Osteocyte (in vitro differentiated cells): ENCODE data around the gene CHD5. TPM values are rescaled to one million over a fixed set of nuclear protein-coding genes. Genes with fewer than 3 reads are reported as not detected.

Source experiments
- DNase-seq: peaks from one replicate; pipeline ENCODE4 v3.0.0; 2021; ENCODE audit warnings: mixed read lengths; ENCODE audit not compliant: unreplicated experiment; ENCODE audit errors: extremely low spot score
- H3K27ac Mint-ChIP-seq: one replicate; pipeline ENCODE4 v1.8.0; 2021; ENCODE audit warnings: mild to moderate bottlenecking, mixed read lengths; ENCODE audit not compliant: unreplicated experiment
- H3K27me3 Mint-ChIP-seq: one replicate; pipeline ENCODE4 v1.8.0; 2021; ENCODE audit warnings: mixed read lengths; ENCODE audit not compliant: unreplicated experiment
- H3K36me3 Mint-ChIP-seq: one replicate; pipeline ENCODE4 v1.8.0; 2021; ENCODE audit warnings: mixed read lengths; ENCODE audit not compliant: unreplicated experiment
- H3K4me1 Mint-ChIP-seq: one replicate; pipeline ENCODE4 v1.8.0; 2021; ENCODE audit warnings: mixed read lengths; ENCODE audit not compliant: unreplicated experiment
- H3K4me3 Mint-ChIP-seq: one replicate; pipeline ENCODE4 v1.8.0; 2021; ENCODE audit warnings: mild to moderate bottlenecking, moderate library complexity, mixed read lengths; ENCODE audit not compliant: unreplicated experiment
- H3K9me3 Mint-ChIP-seq: one replicate; pipeline ENCODE4 v1.8.0; 2021; ENCODE audit warnings: mixed read lengths; ENCODE audit not compliant: unreplicated experiment
- total RNA-seq: library from RNA; stranded (reverse); gene quantifications from 2 replicates; pipeline ENCODE4 v1.2.1, GENCODE V29; 2021
- TF ChIP-seq, protein P1 (sequence below): fragments of 200-600 bp; sonication (generic); IDR thresholded peaks from 2 replicates; pipeline ENCODE4 v1.5.0; 2021; ENCODE audit warnings: antibody characterized with exemption, mild to moderate bottlenecking, moderate library complexity

CHD5 gene
- total RNA-seq, 1 donor from 2014 or later: 0.43 TPM

GRCh38 chr1:6094246-6094645 is 85.9 kb downstream of the CHD5 start:
- TF ChIP-seq, protein P1, sequence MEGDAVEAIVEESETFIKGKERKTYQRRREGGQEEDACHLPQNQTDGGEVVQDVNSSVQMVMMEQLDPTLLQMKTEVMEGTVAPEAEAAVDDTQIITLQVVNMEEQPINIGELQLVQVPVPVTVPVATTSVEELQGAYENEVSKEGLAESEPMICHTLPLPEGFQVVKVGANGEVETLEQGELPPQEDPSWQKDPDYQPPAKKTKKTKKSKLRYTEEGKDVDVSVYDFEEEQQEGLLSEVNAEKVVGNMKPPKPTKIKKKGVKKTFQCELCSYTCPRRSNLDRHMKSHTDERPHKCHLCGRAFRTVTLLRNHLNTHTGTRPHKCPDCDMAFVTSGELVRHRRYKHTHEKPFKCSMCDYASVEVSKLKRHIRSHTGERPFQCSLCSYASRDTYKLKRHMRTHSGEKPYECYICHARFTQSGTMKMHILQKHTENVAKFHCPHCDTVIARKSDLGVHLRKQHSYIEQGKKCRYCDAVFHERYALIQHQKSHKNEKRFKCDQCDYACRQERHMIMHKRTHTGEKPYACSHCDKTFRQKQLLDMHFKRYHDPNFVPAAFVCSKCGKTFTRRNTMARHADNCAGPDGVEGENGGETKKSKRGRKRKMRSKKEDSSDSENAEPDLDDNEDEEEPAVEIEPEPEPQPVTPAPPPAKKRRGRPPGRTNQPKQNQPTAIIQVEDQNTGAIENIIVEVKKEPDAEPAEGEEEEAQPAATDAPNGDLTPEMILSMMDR: no peak
- Mint-ChIP-seq H3K36me3 (no peaks in the 10 kb centered on the region), H3K4me3 (no peak overlapping the region), H3K27me3 (peaks cover 3% of the 10 kb centered on the region), H3K9me3 (no peaks in the 10 kb centered on the region), H3K27ac (no peak overlapping the region), H3K4me1 (no peaks in the 10 kb centered on the region)
- DNase-seq: no peak

DNA sequence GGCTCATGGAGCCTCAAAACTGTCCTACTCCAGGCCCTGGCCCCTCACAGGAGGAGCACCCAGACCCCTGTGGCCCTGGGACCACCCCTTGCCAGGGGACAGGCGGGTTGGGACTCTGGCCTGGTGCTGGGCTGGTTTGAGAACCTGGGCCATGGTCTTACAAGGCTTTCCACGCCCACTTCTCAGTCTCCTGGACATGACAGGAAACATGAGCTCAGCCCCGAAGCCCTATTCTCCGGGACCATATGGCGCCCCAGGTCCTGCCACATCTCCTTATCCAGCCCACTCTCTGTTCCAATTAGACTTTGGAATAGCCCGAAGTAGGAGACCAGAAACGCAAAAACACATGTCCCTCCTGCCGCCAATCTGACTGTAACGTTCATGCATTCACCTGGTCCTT is 86.5 kb downstream of the CHD5 start:
- Mint-ChIP-seq H3K27me3 (peaks cover 3% of the 10 kb centered on the region), H3K9me3 (no peaks in the 10 kb centered on the region), H3K4me3 (no peak overlapping the region), H3K4me1 (no peaks in the 10 kb centered on the region), H3K36me3 (no peaks in the 10 kb centered on the region), H3K27ac (no peak overlapping the region)
- TF ChIP-seq, protein P1: no peak
- DNase-seq: no peak

- Mint-ChIP-seq H3K27ac (no peak overlapping the region), H3K9me3 (no peaks in the 10 kb centered on the region), H3K36me3 (no peaks in the 10 kb centered on the region), H3K4me3 (no peak overlapping the region), H3K27me3 (peaks cover 3% of the 10 kb centered on the region), H3K4me1 (no peaks in the 10 kb centered on the region)
- TF ChIP-seq, protein P1: no peak
- DNase-seq: no peak
These were observed 87.0 kb downstream of the CHD5 start for GRCh38 chr1:6093071-6093470.

DNA sequence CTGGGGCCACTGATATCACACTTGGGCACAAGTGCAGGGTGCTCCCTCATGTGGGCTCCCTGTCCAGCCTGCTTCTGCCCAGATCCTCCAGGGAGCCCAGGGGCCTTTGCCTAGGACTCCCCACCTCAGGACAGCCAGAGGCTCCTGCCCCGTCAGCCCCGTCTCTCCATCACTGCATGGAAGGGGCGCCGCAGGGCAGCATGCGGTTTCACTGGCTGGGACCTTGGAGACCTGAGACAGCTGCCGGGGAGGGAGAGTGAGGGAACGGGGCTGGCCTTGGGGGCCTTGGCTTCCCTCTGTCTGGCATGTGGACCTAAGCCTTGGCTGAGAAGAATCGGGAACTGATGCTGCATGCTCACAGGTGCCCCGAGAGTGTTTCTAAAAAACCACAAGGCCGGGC is 87.9 kb downstream of the CHD5 start:
- Mint-ChIP-seq H3K27me3 (peaks cover 3% of the 10 kb centered on the region), H3K9me3 (no peaks in the 10 kb centered on the region), H3K4me3 (no peak overlapping the region), H3K4me1 (no peaks in the 10 kb centered on the region), H3K36me3 (no peaks in the 10 kb centered on the region), H3K27ac (no peak overlapping the region)
- TF ChIP-seq, protein P1: no peak
- no peak for DNase-seq

GRCh38 chr1:6091823-6092109 is 88.4 kb downstream of the CHD5 start:
- no peaks in the 10 kb centered on the region for H3K9me3 Mint-ChIP-seq
- DNase-seq: no peak
- no peak overlapping the region for H3K4me3 Mint-ChIP-seq
- H3K27me3 Mint-ChIP-seq: peaks cover 3% of the 10 kb centered on the region
- TF ChIP-seq, protein P1: no peak
- H3K36me3 Mint-ChIP-seq: no peaks in the 10 kb centered on the region
- H3K4me1 Mint-ChIP-seq: no peaks in the 10 kb centered on the region
- no peak overlapping the region for H3K27ac Mint-ChIP-seq
